GM18505 (cell line): Measurements from ENCODE around the gene ANKRD53.

ENCODE experiments used
- ATAC-seq: cut with Tn5 transposase; IDR thresholded peaks from one replicate; pipeline ENCODE4 v1.9.1; 2021; ENCODE audit not compliant: unreplicated experiment
- POLR2A ChIP-seq: IDR thresholded peaks from 4 replicates; pipeline ENCODE4 v1.6.1; 2011; ENCODE audit warnings: borderline replicate concordance; ENCODE audit not compliant: insufficient read depth, insufficient read length; ENCODE audit errors: extremely low read depth

Gene ANKRD53

DNA sequence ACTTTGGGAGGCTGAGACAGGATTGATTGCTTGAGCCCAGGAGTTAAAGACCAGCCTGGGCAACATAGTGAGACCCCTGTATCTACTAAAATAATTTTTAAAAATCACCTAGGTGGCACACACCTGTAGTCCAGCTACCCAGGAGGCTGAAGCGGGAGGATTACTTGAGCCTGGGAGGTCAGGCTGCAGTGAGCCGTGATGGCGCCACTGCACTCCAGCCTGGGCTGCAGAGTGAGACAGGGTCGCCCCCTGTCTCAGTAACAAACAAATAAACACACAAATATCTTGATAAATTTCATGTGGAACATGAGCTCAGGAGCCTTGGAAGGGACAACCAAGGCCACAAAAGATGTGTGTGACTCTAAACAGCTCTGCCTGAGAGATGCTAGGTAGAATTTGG, 11.7 kb upstream of the ANKRD53 start:
- no peak for ATAC-seq
- TF ChIP-seq POLR2A: no peak

GRCh38 chr2:70967189-70967588, 11.2 kb upstream of the ANKRD53 start:
- ATAC-seq: no peak
- no peak for TF ChIP-seq POLR2A

DNA sequence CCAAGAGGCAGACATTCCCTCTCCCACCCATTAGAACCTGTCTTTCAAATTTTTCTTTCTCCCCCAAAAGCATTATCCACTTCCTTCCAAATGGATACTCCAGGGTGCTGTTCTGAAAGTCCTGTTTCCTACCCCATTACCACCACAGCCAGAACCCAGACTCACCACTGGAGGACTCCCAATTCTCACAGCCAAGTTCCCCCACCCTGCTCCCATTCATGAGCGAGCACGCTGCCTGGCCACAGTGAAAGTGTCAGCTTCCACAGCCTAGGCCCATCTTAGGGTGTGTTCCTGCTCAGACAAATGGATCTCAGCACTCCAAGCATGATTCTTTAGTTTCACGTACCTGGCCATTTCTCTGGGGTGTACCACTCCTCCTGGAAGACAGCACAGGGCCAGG, 3.8 kb upstream of the ANKRD53 start:
- no peak for ATAC-seq
- no peak for TF ChIP-seq POLR2A

DNA sequence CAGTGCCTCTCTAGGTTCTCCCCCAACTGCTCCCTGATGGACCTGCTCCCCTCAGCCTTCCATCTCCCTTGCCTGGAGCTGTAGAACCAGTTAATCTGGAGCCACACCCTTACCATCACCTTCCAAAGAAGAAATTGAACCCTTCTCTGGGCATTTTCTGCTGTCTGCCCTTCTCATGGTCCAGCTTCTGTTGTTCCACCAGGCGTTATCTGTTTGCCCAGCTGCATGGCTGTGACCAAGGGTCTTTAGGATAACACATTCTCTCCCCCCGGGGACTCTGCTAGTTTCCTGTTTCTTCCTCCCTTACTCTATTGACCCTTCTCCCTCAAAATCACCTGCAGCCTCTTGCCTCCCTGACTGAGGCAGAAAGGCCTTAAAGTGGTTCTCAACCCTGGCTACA, 3.2 kb upstream of the ANKRD53 start:
- no peak for ATAC-seq

GRCh38 chr2:70977605-70978205, 725 bp upstream of the ANKRD53 start:
- no peak for ATAC-seq

More for the DNA sequence above, 3.2 kb upstream of the ANKRD53 start:
- TF ChIP-seq POLR2A: no peak

DNA sequence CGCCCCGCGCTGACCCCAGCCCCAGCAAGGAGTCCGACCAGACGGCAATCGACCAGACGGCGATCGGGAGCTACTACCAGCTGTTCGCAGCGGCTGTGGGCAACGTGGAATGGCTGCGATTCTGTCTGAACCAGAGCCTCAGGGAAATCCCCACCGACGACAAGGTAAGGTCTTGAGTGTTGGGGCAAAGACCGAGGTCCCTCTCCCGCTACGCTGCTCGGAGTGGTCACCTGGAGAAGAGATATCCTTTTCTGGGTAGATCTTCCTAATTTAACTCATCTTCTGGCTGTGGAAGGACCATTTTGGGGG, 704 bp downstream of the ANKRD53 start:
- TF ChIP-seq POLR2A: no peak
- no peak for ATAC-seq

More at GRCh38 chr2:70977605-70978205, 725 bp upstream of the ANKRD53 start:
- no peak for TF ChIP-seq POLR2A

DNA sequence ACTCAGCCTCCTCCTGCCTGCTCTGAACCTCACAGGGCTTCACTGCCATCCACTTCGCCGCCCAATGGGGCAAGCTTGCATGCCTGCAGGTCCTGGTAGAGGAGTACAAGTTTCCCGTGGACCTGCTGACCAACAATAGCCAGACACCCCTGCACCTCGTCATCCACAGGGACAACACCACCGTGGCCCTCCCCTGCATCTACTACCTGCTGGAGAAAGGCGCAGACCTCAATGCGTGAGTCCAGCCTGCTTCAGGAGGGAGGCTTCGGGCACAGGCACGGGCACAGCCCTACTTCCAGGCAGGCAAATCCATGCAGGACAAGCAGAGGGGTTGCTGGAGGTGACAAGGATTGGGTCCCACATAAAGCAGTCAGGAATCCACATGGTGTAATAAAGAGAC, 1.2 kb downstream of the ANKRD53 start:
- no peak for ATAC-seq

GRCh38 chr2:70981421-70981820, 3.0 kb downstream of the ANKRD53 start:
- ATAC-seq: no peak
- no peak for TF ChIP-seq POLR2A

More for the DNA sequence above, 1.2 kb downstream of the ANKRD53 start:
- TF ChIP-seq POLR2A: no peak

DNA sequence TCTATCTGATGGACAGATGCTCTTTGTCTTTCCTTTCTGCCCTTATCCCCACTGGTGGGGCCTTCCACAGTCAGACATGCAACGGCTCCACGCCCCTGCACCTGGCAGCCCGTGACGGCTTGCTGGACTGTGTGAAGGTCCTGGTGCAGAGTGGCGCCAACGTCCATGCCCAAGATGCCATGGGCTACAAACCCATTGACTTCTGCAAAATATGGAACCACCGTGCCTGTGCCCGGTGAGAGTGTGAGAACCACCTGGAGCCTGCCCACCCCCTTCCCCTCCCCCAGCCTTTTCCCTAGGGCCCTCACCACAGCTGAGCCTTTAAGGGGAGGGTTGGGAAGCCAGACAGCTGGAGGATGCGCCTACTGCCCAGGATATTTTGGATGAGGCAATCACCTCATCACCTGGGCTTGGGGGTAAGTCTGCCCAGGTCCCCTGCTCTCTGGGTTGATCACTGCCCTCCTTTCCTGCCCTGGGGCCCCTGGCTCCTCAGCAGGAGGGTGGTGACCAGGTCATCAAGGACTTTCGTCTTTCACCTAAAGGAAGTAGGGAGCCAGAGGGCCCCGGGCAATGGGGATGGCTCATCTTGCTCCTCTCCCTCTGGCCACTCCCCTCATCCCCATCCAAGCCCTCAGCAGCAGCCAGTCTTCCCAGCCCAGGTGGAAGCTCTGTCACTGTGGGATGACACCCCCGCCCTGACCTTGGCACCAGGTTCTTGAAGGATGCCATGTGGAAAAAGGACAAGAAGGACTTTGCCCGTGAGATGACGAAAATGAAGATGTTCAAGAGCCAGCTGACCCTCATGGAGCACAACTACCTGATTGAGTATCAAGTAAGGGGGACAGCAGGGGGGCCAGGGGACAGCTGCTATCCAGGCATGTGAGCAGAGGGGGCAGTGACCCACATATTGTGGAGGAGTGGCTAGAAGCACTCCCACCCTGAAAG, 3.7 kb downstream of the ANKRD53 start:
- no peak for ATAC-seq
- no peak for TF ChIP-seq POLR2A

GRCh38 chr2:70982971-70983370, 4.5 kb downstream of the ANKRD53 start:
- ATAC-seq: no peak
- no peak for TF ChIP-seq POLR2A

- no peak for ATAC-seq
Measured at GRCh38 chr2:70983506-70984227, 5.2 kb downstream of the ANKRD53 start.

GRCh38 chr2:70984228-70984575, 5.8 kb downstream of the ANKRD53 start:
- TF ChIP-seq POLR2A: no peak
- no peak for ATAC-seq

More at GRCh38 chr2:70983506-70984227, 5.2 kb downstream of the ANKRD53 start:
- TF ChIP-seq POLR2A: no peak

DNA sequence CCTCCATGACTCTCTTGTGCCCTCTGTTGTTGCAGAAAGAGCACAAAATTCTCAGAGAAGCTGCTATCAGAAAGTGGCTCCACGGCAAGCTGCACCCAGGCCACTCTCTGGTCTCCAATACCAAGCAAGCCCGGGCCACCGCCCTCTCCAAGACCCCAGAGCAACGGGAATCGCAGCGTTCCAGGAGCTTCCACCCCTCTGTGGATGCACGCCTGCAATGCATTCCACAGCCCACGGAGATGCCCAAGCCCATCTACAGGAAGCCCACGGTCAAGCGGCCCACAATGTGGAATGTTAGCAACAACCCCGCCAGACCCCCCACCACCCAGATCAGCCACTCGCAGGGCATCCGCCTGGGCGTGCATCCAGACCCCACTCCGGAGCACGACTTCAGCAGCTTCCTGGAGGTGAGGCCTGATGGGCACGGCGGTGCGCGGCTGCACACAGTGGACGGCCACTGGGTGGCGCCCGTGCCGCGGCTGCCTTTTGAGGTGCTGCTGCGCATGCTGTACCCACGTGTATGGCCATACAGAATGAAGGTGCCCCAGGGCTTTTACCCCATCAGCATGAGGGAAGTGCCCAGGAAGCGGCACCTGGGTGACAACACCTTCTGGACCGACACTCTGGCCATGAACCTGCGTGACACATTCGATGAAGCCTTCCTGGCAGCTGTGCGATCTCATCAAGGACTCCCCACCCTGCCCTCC, 6.3 kb downstream of the ANKRD53 start:
- no peak for TF ChIP-seq POLR2A
- ATAC-seq: peak; percentile 86
